Endothelial cell (in vitro differentiated cells): ENCODE measurements around the gene AGPAT2. TPM values are rescaled to one million over a fixed set of nuclear protein-coding genes. Genes with fewer than 3 reads are reported as not detected.
"Not testable (repeated sequence)": the region's sequence is repeated elsewhere in the genome, so short reads cannot be mapped to it uniquely, and the experiment has no call there.

Experiments
- DNase-seq: peaks from one replicate; pipeline ENCODE4 v3.0.0; 2021; ENCODE audit warnings: low spot score
- H3K27ac Mint-ChIP-seq: one replicate; pipeline ENCODE4 v1.8.0; 2021; ENCODE audit warnings: mixed read lengths, inconsistent platforms; ENCODE audit not compliant: unreplicated experiment
- H3K27me3 Mint-ChIP-seq: one replicate; pipeline ENCODE4 v1.8.0; 2021; ENCODE audit warnings: mild to moderate bottlenecking, moderate library complexity, mixed read lengths, inconsistent platforms; ENCODE audit not compliant: unreplicated experiment
- H3K36me3 Mint-ChIP-seq: one replicate; pipeline ENCODE4 v1.8.0; 2021; ENCODE audit warnings: mild to moderate bottlenecking, low read depth, mixed read lengths, inconsistent platforms; ENCODE audit not compliant: unreplicated experiment
- H3K4me1 Mint-ChIP-seq: one replicate; pipeline ENCODE4 v1.8.0; 2021; ENCODE audit warnings: mild to moderate bottlenecking, mixed read lengths, inconsistent platforms; ENCODE audit not compliant: unreplicated experiment
- H3K4me3 Mint-ChIP-seq: one replicate; pipeline ENCODE4 v1.8.0; 2021; ENCODE audit warnings: mild to moderate bottlenecking, mixed read lengths, inconsistent platforms; ENCODE audit not compliant: unreplicated experiment
- H3K9me3 Mint-ChIP-seq: one replicate; pipeline ENCODE4 v1.8.0; 2021; ENCODE audit warnings: mixed read lengths, inconsistent platforms; ENCODE audit not compliant: unreplicated experiment
- CTCF ChIP-seq: fragments of 200-600 bp; sonication (generic); IDR thresholded peaks from one replicate; pipeline ENCODE4 v1.5.0; 2021; ENCODE audit warnings: antibody characterized with exemption; ENCODE audit not compliant: unreplicated experiment
- total RNA-seq: library from RNA; stranded (reverse); fragmentation: NEBNext Ultra II Directional; extraction: Animal tissue kit (Norgen Biotek cat#: 25700); gene quantifications from one replicate; pipeline ENCODE4 v1.2.1, GENCODE V29; 2021; ENCODE audit not compliant: unreplicated experiment

AGPAT2 gene
- total RNA-seq, 1 donor from 2014 or later = 38.9 TPM

GRCh38 chr9:136707849-136708517, 20.7 kb upstream of the AGPAT2 start:
- DNase-seq = no peak

GRCh38 chr9:136707011-136707410, 19.8 kb upstream of the AGPAT2 start:
- DNase-seq = no peak
- no peak overlapping the region for H3K4me3 Mint-ChIP-seq
- H3K4me1 Mint-ChIP-seq = peaks cover 43% of the 10 kb centered on the region
- no peak overlapping the region for H3K27ac Mint-ChIP-seq
- no peak for TF ChIP-seq CTCF
- peaks cover 13% of the 10 kb centered on the region for H3K36me3 Mint-ChIP-seq
- no peaks in the 10 kb centered on the region for H3K9me3 Mint-ChIP-seq
- peaks cover 27% of the 10 kb centered on the region for H3K27me3 Mint-ChIP-seq

More at GRCh38 chr9:136707849-136708517, 20.7 kb upstream of the AGPAT2 start:
- no peak overlapping the region for H3K27ac Mint-ChIP-seq
- H3K4me3 Mint-ChIP-seq = no peak overlapping the region
- no peak for TF ChIP-seq CTCF
- no peaks in the 10 kb centered on the region for H3K9me3 Mint-ChIP-seq
- peaks cover 13% of the 10 kb centered on the region for H3K36me3 Mint-ChIP-seq
- H3K4me1 Mint-ChIP-seq = peaks cover 39% of the 10 kb centered on the region
- H3K27me3 Mint-ChIP-seq = peaks cover 24% of the 10 kb centered on the region

- Mint-ChIP-seq H3K27me3 (peaks cover 23% of the 10 kb centered on the region), H3K9me3 (no peaks in the 10 kb centered on the region), H3K27ac (peak overlapping the region; percentile 36), H3K36me3 (peaks cover 9% of the 10 kb centered on the region), H3K4me1 (peaks cover 47% of the 10 kb centered on the region), H3K4me3 (peak overlapping the region; percentile 10)
- no peak for TF ChIP-seq CTCF
- DNase-seq = no peak
These were observed 18.3 kb upstream of the AGPAT2 start for GRCh38 chr9:136705564-136705963.

GRCh38 chr9:136704741-136705140, 17.5 kb upstream of the AGPAT2 start:
- H3K27me3 Mint-ChIP-seq = peaks cover 20% of the 10 kb centered on the region
- H3K9me3 Mint-ChIP-seq, H3K4me3 Mint-ChIP-seq, H3K27ac Mint-ChIP-seq, DNase-seq, H3K36me3 Mint-ChIP-seq: not testable (repeated sequence)
- peaks cover 43% of the 10 kb centered on the region for H3K4me1 Mint-ChIP-seq

- TF ChIP-seq CTCF = no peak
- Mint-ChIP-seq H3K4me3 (no peak overlapping the region), H3K4me1 (peaks cover 40% of the 10 kb centered on the region), H3K27ac (no peak overlapping the region), H3K27me3 (peaks cover 16% of the 10 kb centered on the region), H3K9me3 (no peaks in the 10 kb centered on the region), H3K36me3 (peaks cover 6% of the 10 kb centered on the region)
- no peak for DNase-seq
These were observed 16.1 kb upstream of the AGPAT2 start for GRCh38 chr9:136703276-136703860.
